H1 (cell line): ENCODE data around the gene PLLP. TPM values are rescaled to one million over a fixed set of nuclear protein-coding genes. Genes with fewer than 3 reads are reported as not detected.

Source experiments
- CTCF ChIA-PET: fragments of 300-600 bp; sonication (Branson Sonifier 250); formaldehyde crosslinking; loops from one replicate; lab custom pipeline; 2021; ENCODE audit not compliant: partially characterized antibody; lab: Charles Lee
- POLR2A ChIA-PET: fragments of 300-600 bp; sonication (Branson Sonifier 250); formaldehyde crosslinking; loops from one replicate; lab custom pipeline; 2021; ENCODE audit warnings: inconsistent platforms; ENCODE audit not compliant: partially characterized antibody; lab: Charles Lee
- DNase-seq, 2 experiments: peaks; one replicate each; pipeline versions ENCODE4 v3.0.0 to v3.0.0-alpha.2; 2010 to 2022; ENCODE audit warnings: low spot score in 2 of 2, low read depth in 1 of 2, mixed read lengths in 1 of 2
- FAIRE-seq: peaks from 2 replicates; lab custom pipeline; 2011; peaks lifted over from hg19 to GRCh38; lab: Jason Lieb, UNC
- H2AFZ ChIP-seq: 2 replicates; pipeline ENCODE4 v1.8.1; 2012; ENCODE audit warnings: low read length, inconsistent platforms
- H2AK5ac ChIP-seq: 2 replicates; pipeline ENCODE4 v1.6.1; 2013; ENCODE audit warnings: low read depth, low read length
- H2BK120ac ChIP-seq: replicated peaks from 2 replicates; pipeline ENCODE3; 2013; ENCODE audit warnings: low read depth, low read length, inconsistent platforms
- H2BK12ac ChIP-seq: 2 replicates; pipeline ENCODE4 v1.6.1; 2013; ENCODE audit warnings: low read depth, low read length
- H2BK15ac ChIP-seq: 2 replicates; pipeline ENCODE4 v1.6.1; 2013; ENCODE audit warnings: low read length
- H2BK20ac ChIP-seq: 2 replicates; pipeline ENCODE4 v1.6.1; 2013; ENCODE audit warnings: low read length
- H2BK5ac ChIP-seq: 2 replicates; pipeline ENCODE4 v1.6.1; 2013; ENCODE audit warnings: low read depth, low read length
- H3K14ac ChIP-seq: 2 replicates; pipeline ENCODE4 v1.6.1; 2013; ENCODE audit warnings: inconsistent platforms; ENCODE audit not compliant: insufficient read length
- H3K18ac ChIP-seq: 2 replicates; pipeline ENCODE4 v1.6.1; 2013; ENCODE audit warnings: low read length; ENCODE audit errors: extremely low read depth
- H3K23ac ChIP-seq: 2 replicates; pipeline ENCODE4 v1.6.1; 2013; ENCODE audit warnings: inconsistent platforms; ENCODE audit not compliant: insufficient read length
- H3K23me2 ChIP-seq: 2 replicates; pipeline ENCODE4 v1.6.1; 2013; ENCODE audit warnings: low read depth, low read length
- H3K27ac ChIP-seq: 2 replicates; pipeline ENCODE4 v1.6.1; 2011; ENCODE audit warnings: low read depth, low read length, inconsistent platforms
- H3K27me3 ChIP-seq, 4 experiments: replicated peaks in 1 of 4; 1 replicate in 1 of 4; 2 replicates in 3 of 4; pipeline versions ENCODE4 v1.6.1 to v1.8.1; 2011 to 2013; ENCODE audit warnings: low read length in 3 of 4, mild to moderate bottlenecking in 3 of 4, inconsistent platforms in 2 of 4, mixed read lengths in 2 of 4, moderate library complexity in 1 of 4; ENCODE audit not compliant: control insufficient read depth in 3 of 4, insufficient read depth in 3 of 4; ENCODE audit errors: extremely low read depth in 1 of 4
- H3K36me3 ChIP-seq, 4 experiments: 2 replicates each; pipeline versions ENCODE4 v1.6.1 to v1.8.1; 2011 to 2013; ENCODE audit warnings: mild to moderate bottlenecking in 4 of 4, low read length in 3 of 4, moderate library complexity in 2 of 4, control low read depth in 1 of 4, inconsistent platforms in 1 of 4; ENCODE audit not compliant: insufficient read depth in 4 of 4, control insufficient read depth in 2 of 4
- H3K4ac ChIP-seq: replicated peaks from 2 replicates; pipeline ENCODE3; 2013; ENCODE audit warnings: low read length, low read depth, mixed read lengths, inconsistent platforms; ENCODE audit not compliant: insufficient read length
- H3K4me1 ChIP-seq, 4 experiments: replicated peaks in 1 of 4; 1 replicate in 1 of 4; 2 replicates in 3 of 4; pipeline versions ENCODE4 v1.6.1 to v1.8.1; 2011 to 2013; ENCODE audit warnings: low read length in 3 of 4, inconsistent platforms in 2 of 4, mixed read lengths in 1 of 4; ENCODE audit not compliant: insufficient read depth in 4 of 4, control insufficient read depth in 3 of 4
- H3K4me2 ChIP-seq, 2 experiments: 2 replicates each; pipeline versions ENCODE4 v1.6.1 to v1.8.1; 2011 to 2013; ENCODE audit warnings: low read depth in 2 of 2, low read length in 2 of 2, control low read depth in 1 of 2, inconsistent platforms in 1 of 2, mild to moderate bottlenecking in 1 of 2; ENCODE audit not compliant: insufficient read depth in 1 of 2
- H3K4me3 ChIP-seq, 4 experiments: fragments of 200-600, 300-600 bp in 1 of 4; sonication (generic), shearing (Covaris generic), sonication (Bioruptor Twin) in 1 of 4; 2 replicates each; pipeline versions ENCODE4 v1.5.1 to v1.8.1; 2011 to 2016; ENCODE audit warnings: low read length in 4 of 4, low read depth in 3 of 4, control low read depth in 2 of 4, inconsistent platforms in 2 of 4, mild to moderate bottlenecking in 2 of 4, mixed read lengths in 1 of 4, moderate library complexity in 1 of 4; ENCODE audit not compliant: insufficient read depth in 2 of 4; ENCODE audit errors: extremely low read depth in 1 of 4
- H3K56ac ChIP-seq: replicated peaks from 2 replicates; pipeline ENCODE3; 2013; ENCODE audit warnings: low read depth, mild to moderate bottlenecking, mixed read lengths, low read length, inconsistent platforms; ENCODE audit not compliant: insufficient read length
- H3K79me1 ChIP-seq: 2 replicates; pipeline ENCODE4 v1.6.1; 2013; ENCODE audit warnings: low read depth, low read length, control low read depth
- H3K79me2 ChIP-seq, 2 experiments: 2 replicates each; pipeline versions ENCODE4 v1.6.1 to v1.8.1; 2012 to 2013; ENCODE audit warnings: low read length in 2 of 2, mild to moderate bottlenecking in 2 of 2, inconsistent platforms in 1 of 2; ENCODE audit not compliant: insufficient read depth in 2 of 2, control insufficient read depth in 1 of 2
- H3K9ac ChIP-seq, 4 experiments: replicated peaks in 1 of 4; 1 replicate in 1 of 4; 2 replicates in 3 of 4; pipeline versions ENCODE4 v1.6.1 to v1.8.1; 2011 to 2013; ENCODE audit warnings: low read depth in 3 of 4, low read length in 3 of 4, control low read depth in 2 of 4, mild to moderate bottlenecking in 2 of 4, moderate library complexity in 2 of 4, inconsistent platforms in 1 of 4; ENCODE audit errors: extremely low read depth in 1 of 4
- H3K9me3 ChIP-seq, 2 experiments: 2 replicates each; pipeline versions ENCODE4 v1.6.1 to v1.8.1; 2012 to 2013; ENCODE audit warnings: mild to moderate bottlenecking in 2 of 2, moderate library complexity in 2 of 2, control low read depth in 1 of 2, inconsistent platforms in 1 of 2, low read depth in 1 of 2, low read length in 1 of 2, mixed read lengths in 1 of 2; ENCODE audit not compliant: insufficient read depth in 2 of 2
- H4K20me1 ChIP-seq, 2 experiments: replicated peaks in 1 of 2; 2 replicates each; pipeline versions ENCODE3 to v1.8.1; 2011 to 2013; ENCODE audit warnings: inconsistent platforms in 2 of 2, low read length in 2 of 2, mild to moderate bottlenecking in 1 of 2; ENCODE audit not compliant: insufficient read depth in 2 of 2, control insufficient read depth in 1 of 2
- H4K5ac ChIP-seq: 2 replicates; pipeline ENCODE4 v1.6.1; 2013; ENCODE audit warnings: low read length, low read depth, mixed read lengths, inconsistent platforms; ENCODE audit not compliant: insufficient read length
- H4K8ac ChIP-seq: 2 replicates; pipeline ENCODE4 v1.8.0; 2013; ENCODE audit warnings: mild to moderate bottlenecking, moderate library complexity, low read length, inconsistent platforms; ENCODE audit not compliant: insufficient read depth; ENCODE audit errors: extremely low read depth
- H4K91ac ChIP-seq: replicated peaks from 2 replicates; pipeline ENCODE3; 2013; ENCODE audit warnings: low read length, mixed read lengths, inconsistent platforms; ENCODE audit not compliant: insufficient read length
- CBX5 ChIP-seq: fragments of 300-800, 300-1000 bp; sonication (generic); IDR thresholded peaks from 2 replicates; pipeline ENCODE4 v1.7.1; 2016; ENCODE audit warnings: antibody characterized with exemption, low read length, low read depth
- CHD1 ChIP-seq: IDR thresholded peaks from 2 replicates; pipeline ENCODE4 v1.6.1; 2012; ENCODE audit warnings: low read depth, low read length, improper control_type of control experiment
- KDM5A ChIP-seq: fragments of 200-600 bp; IDR thresholded peaks from 2 replicates; pipeline ENCODE4 v1.7.1; 2012; ENCODE audit warnings: mild to moderate bottlenecking, low read length, inconsistent platforms, mixed read lengths
- POLR2AphosphoS5 ChIP-seq: IDR thresholded peaks from 2 replicates; pipeline ENCODE4 v1.6.1; 2011; ENCODE audit warnings: low read depth, low read length
- POU5F1 ChIP-seq: IDR thresholded peaks from 2 replicates; pipeline ENCODE4 v1.6.1; 2011; ENCODE audit warnings: low read depth, mild to moderate bottlenecking, low read length, moderate library complexity
- SAP30 ChIP-seq: fragments of 300-600 bp; sonication (generic); IDR thresholded peaks from 2 replicates; pipeline ENCODE4 v1.7.1; 2012; ENCODE audit warnings: low read length, moderate library complexity, mild to moderate bottlenecking, inconsistent platforms; ENCODE audit not compliant: insufficient read depth, insufficient replicate concordance
- SIN3A ChIP-seq, 2 experiments: IDR thresholded peaks in 1 of 2; conservative IDR thresholded peaks in 1 of 2; 2 replicates each; pipeline ENCODE4 v1.6.1; 2011 to 2012; ENCODE audit warnings: low read length in 2 of 2, improper control_type of control experiment in 1 of 2, low read depth in 1 of 2, mild to moderate bottlenecking in 1 of 2
- SIX5 ChIP-seq: IDR thresholded peaks from 2 replicates; pipeline ENCODE4 v1.6.1; 2011; ENCODE audit warnings: mild to moderate bottlenecking, low read depth, low read length
- SP1 ChIP-seq: IDR thresholded peaks from 2 replicates; pipeline ENCODE4 v1.6.1; 2011; ENCODE audit warnings: low read depth, low read length
- TBP ChIP-seq: IDR thresholded peaks from 2 replicates; pipeline ENCODE4 v1.6.1; 2011; ENCODE audit warnings: low read depth, low read length, improper control_type of control experiment
- WGBS, 2 experiments: shearing (Covaris generic) in 1 of 2; methylation state at CpG; one replicate each; pipeline versions ENCODE4 v1.1.6 to v1.1.7; 2013 to 2015; ENCODE audit warnings: low lambda C conversion rate in 2 of 2, mixed read lengths in 2 of 2, inconsistent platforms in 1 of 2, low coverage in 1 of 2, missing lambda C conversion rate in 1 of 2; ENCODE audit not compliant: insufficient replicate concordance in 2 of 2, insufficient coverage in 1 of 2, insufficient read length in 1 of 2; ENCODE audit errors: extremely low coverage in 1 of 2, missing lambda C conversion rate in 1 of 2; 5-methylcytosine and 5-hydroxymethylcytosine counted together
- polyA plus RNA-seq, 7 experiments: library from polyadenylated mRNA; depleted of rRNA in 3 of 7; stranded (reverse) in 5 of 7; unstranded in 2 of 7; fragments of >200 nt in 5 of 7; fragments of 200-250 nt in 2 of 7; gene quantifications; 1 replicate in 5 of 7; 2 replicates in 1 of 7; 4 replicates in 1 of 7; pipeline versions ENCODE4 v1.2.1 to v1.2.3, GENCODE V29; 2011 to 2013; ENCODE audit warnings: missing spikeins in 2 of 7, mixed read lengths in 2 of 7
- total RNA-seq: library from RNA; stranded (reverse); fragmentation: NEBNext Ultra II Directional; extraction: Animal tissue kit (Norgen Biotek cat#: 25700); gene quantifications from 2 replicates; pipeline ENCODE4 v1.2.1, GENCODE V29; 2021
- TF ChIP-seq, protein P1 (sequence below): IDR thresholded peaks from 2 replicates; pipeline ENCODE4 v1.6.1; 2012; ENCODE audit warnings: low read length, inconsistent platforms

Gene PLLP
- total and polyA plus RNA-seq, 2 of the 8 experiments (the other 6 are each of a cell fraction or from before 2014, with no cell fraction given), result 2.9 to 10.6 TPM

DNA sequence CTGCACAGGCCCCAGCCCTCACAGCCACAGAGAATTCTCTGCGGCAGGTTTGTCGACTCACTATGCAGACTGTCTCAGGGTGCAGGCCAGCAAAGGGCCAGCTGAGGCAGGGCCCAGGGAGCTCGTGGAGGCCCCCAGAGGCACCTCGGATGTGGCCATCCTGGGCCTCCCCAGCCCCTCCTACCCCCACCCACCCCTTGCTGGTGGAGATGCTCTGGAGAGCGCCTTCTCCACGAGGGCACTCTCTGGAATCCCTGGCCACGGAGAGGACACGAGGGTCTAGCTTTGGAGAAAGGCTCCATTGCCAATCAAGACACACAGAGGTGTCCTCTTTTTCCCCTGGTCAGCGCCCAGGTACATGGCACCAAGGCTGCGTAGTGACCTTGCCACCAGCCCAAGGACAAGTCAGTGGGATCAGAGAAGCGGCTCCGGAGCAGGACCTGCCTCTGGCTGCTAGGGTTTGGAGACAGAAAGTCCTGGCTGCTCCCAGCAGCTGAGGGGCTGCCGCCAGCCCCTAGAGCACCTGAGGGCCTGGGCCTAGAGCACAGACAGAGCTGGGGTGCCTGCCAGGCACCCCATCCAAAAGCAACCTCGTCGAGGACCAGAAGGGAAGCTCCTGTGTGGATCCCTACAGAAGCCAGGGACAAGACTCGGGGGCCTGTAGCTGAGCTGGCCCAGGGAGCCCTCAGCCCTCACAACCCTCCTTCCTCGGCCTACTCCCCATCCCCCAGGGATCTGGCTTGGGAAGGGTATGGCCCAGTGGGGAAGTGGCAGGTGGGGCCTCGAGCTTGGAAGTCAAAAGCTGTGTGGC is 20.7 kb downstream of the PLLP start:
- Histone ChIP-seq H3K18ac (no peak overlapping the region), H3K4me2 (no peak overlapping the region), H2BK15ac (no peak overlapping the region), H3K27me3 (no peaks in the 10 kb centered on the region), H3K27ac (no peak overlapping the region), H3K23me2 (0 out of 2 replicates have a peak, but pooled peaks cover 2% of the 10 kb centered on the region), H3K23ac (no peak overlapping the region), H3K4ac (no peak overlapping the region), H4K91ac (peak overlapping the region; percentile 3), H3K4me3 (no peak overlapping the region), H3K36me3 (no peaks in the 10 kb centered on the region), H3K9ac (no peak overlapping the region), H4K8ac (no peak overlapping the region), H4K5ac (no peak overlapping the region), H3K56ac (no peak overlapping the region), H3K9me3 (no peaks in the 10 kb centered on the region), H3K79me1 (no peaks in the 10 kb centered on the region), H3K14ac (no peak overlapping the region), H2AFZ (no peak overlapping the region), H3K79me2 (no peaks in the 10 kb centered on the region), H2BK20ac (no peak overlapping the region), H2BK120ac (no peak overlapping the region), H2BK5ac (no peak overlapping the region), H3K4me1 (peaks cover 4 to 17% (median 7%) of the 10 kb centered on the region in 4 experiments), H2AK5ac (0 out of 2 replicates have a peak overlapping the region, but pooled peaks have one; percentile 16), H4K20me1 (no peaks in the 10 kb centered on the region), H2BK12ac (no peak overlapping the region)
- no peak for FAIRE-seq
- ChIA-PET POLR2A (no interaction called here), CTCF (interaction anchor here (1.0 to 1.1 kb wide), 2 partner anchors 20 to 154 kb away, joined by 3 read pairs; no protein-coding TSS in a partner anchor)
- DNase-seq, result no peak
- WGBS, 2 experiments, result 90% methylated on average over 17 of the region's 18 CpGs; no CpG with 5 or more reads in 1 of the 2 experiments
- TF ChIP-seq POLR2AphosphoS5 (no peak), TBP (no peak), CBX5 (no peak), SP1 (no peak), CHD1 (no peak), POU5F1 (no peak), KDM5A (no peak), SAP30 (no peak), SIN3A (conservative IDR thresholded peaks at IDR 0.05 in 1 of 2, IDR thresholded peaks at IDR 0.05 in 1 of 2; ENCODE audit: low read depth in 1 of 2, low read length in 2 of 2) (no peak), SIX5 (no peak)
- TF ChIP-seq, protein P1, sequence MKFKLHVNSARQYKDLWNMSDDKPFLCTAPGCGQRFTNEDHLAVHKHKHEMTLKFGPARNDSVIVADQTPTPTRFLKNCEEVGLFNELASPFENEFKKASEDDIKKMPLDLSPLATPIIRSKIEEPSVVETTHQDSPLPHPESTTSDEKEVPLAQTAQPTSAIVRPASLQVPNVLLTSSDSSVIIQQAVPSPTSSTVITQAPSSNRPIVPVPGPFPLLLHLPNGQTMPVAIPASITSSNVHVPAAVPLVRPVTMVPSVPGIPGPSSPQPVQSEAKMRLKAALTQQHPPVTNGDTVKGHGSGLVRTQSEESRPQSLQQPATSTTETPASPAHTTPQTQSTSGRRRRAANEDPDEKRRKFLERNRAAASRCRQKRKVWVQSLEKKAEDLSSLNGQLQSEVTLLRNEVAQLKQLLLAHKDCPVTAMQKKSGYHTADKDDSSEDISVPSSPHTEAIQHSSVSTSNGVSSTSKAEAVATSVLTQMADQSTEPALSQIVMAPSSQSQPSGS, result no peak
